HCT116 (cell line): Measurements from ENCODE around the gene STARD7. TPM values are rescaled to one million over a fixed set of nuclear protein-coding genes. Genes with fewer than 3 reads are reported as not detected.

Experiments
- ATAC-seq: fragments of 200-7000 bp; cut with Tn5 transposase; 2 replicates; pipeline ENCODE4 v1.9.1; 2020; ENCODE audit warnings: mild to moderate bottlenecking, moderate library complexity
- BruUV-seq: library from RNA; stranded (reverse); fragments of 400-500 nt; replicated peaks from 2 replicates; lab custom pipeline; 2021; lab: Mats Ljungman, UMichigan
- CTCF ChIA-PET: fragments of 300-600 bp; sonication (Branson Sonifier 250); formaldehyde crosslinking; loops from one replicate; lab custom pipeline; 2021; ENCODE audit warnings: antibody characterized with exemption; lab: Charles Lee
- POLR2A ChIA-PET: fragments of 300-600, 350-600 bp; sonication (Branson Sonifier 250); formaldehyde crosslinking; loops from one replicate; lab custom pipeline; 2021; ENCODE audit warnings: antibody characterized with exemption; lab: Charles Lee
- RAD21 ChIA-PET, 2 experiments: fragments of 300-600 bp; sonication (Branson Sonifier 250); formaldehyde crosslinking; loops; one replicate each; lab custom pipeline; 2023; ENCODE audit warnings: low total read pairs in 2 of 2; ENCODE audit not compliant: uncharacterized antibody in 2 of 2, unreplicated experiment in 2 of 2, low non-redundant PET in 1 of 2; lab: Charles Lee
- DNase-seq: peaks from one replicate; pipeline ENCODE4 v3.0.0-alpha.2; 2010; ENCODE audit warnings: low read depth, low spot score
- H2AFZ ChIP-seq: fragments of 200-600 bp; shearing (Covaris generic), sonication (generic); 2 replicates; pipeline ENCODE4 v1.6.1; 2017; ENCODE audit warnings: low read depth, mixed run types, mixed read lengths, antibody characterized with exemption, low read length; ENCODE audit not compliant: poor library complexity, severe bottlenecking
- H3K27ac ChIP-seq: 2 replicates; pipeline ENCODE4 v1.5.1; 2012; ENCODE audit warnings: low read depth, low read length
- H3K27me3 ChIP-seq: fragments of 200-600 bp; sonication (generic); 2 replicates; pipeline ENCODE4 v1.6.1; 2016; ENCODE audit warnings: mixed run types, low read length, mixed read lengths; ENCODE audit not compliant: insufficient read depth
- H3K36me3 ChIP-seq, 2 experiments: fragments of 200-500 bp in 1 of 2; fragments of 200-600 bp in 1 of 2; sonication (Bioruptor generic) in 1 of 2; sonication (generic) in 1 of 2; 2 replicates each; pipeline versions ENCODE4 v1.5.1 to v1.6.1; 2014 to 2016; ENCODE audit warnings: low read length in 2 of 2, inconsistent platforms in 1 of 2, mixed read lengths in 1 of 2, mixed run types in 1 of 2; ENCODE audit not compliant: insufficient read depth in 2 of 2, control insufficient read depth in 1 of 2
- H3K4me1 ChIP-seq, 2 experiments: fragments of 200-600 bp in 1 of 2; sonication (generic) in 1 of 2; 2 replicates each; pipeline versions ENCODE4 v1.5.1 to v1.6.1; 2012 to 2017; ENCODE audit warnings: low read length in 2 of 2, inconsistent platforms in 1 of 2, mild to moderate bottlenecking in 1 of 2, mixed read lengths in 1 of 2, mixed run types in 1 of 2, moderate library complexity in 1 of 2; ENCODE audit not compliant: insufficient read depth in 2 of 2, control insufficient read depth in 1 of 2
- H3K4me2 ChIP-seq: fragments of 200-600 bp; sonication (generic); 2 replicates; pipeline ENCODE4 v1.6.1; 2017; ENCODE audit warnings: mixed run types, low read length, mixed read lengths
- H3K4me3 ChIP-seq, 2 experiments: fragments of 200-600 bp in 1 of 2; sonication (generic) in 1 of 2; replicated peaks in 1 of 2; 2 replicates each; pipeline ENCODE4 v1.5.1; 2011 to 2016; ENCODE audit warnings: low read length in 2 of 2, control low read depth in 1 of 2, low read depth in 1 of 2, mild to moderate bottlenecking in 1 of 2, mixed read lengths in 1 of 2, mixed run types in 1 of 2
- H3K79me2 ChIP-seq: fragments of 200-600 bp; sonication (generic); 2 replicates; pipeline ENCODE4 v1.6.1; 2017; ENCODE audit warnings: mild to moderate bottlenecking, mixed run types, low read length, moderate library complexity, mixed read lengths; ENCODE audit not compliant: insufficient read depth
- H3K9ac ChIP-seq: fragments of 200-600 bp; sonication (generic); 2 replicates; pipeline ENCODE4 v1.6.1; 2016; ENCODE audit warnings: low read length, mixed read lengths
- H3K9me2 ChIP-seq: fragments of 200-600 bp; sonication (generic), shearing (Covaris generic); 2 replicates; pipeline ENCODE4 v1.6.1; 2017; ENCODE audit warnings: mixed run types, mild to moderate bottlenecking, moderate library complexity; ENCODE audit not compliant: insufficient read depth
- H3K9me3 ChIP-seq, 2 experiments: fragments of 200-500 bp in 1 of 2; fragments of 200-600 bp in 1 of 2; sonication (Bioruptor generic) in 1 of 2; sonication (generic) in 1 of 2; 2 replicates each; pipeline ENCODE4 v1.6.1; 2014 to 2017; ENCODE audit warnings: low read length in 2 of 2, mixed read lengths in 2 of 2, inconsistent platforms in 1 of 2, low read depth in 1 of 2, mild to moderate bottlenecking in 1 of 2, mixed run types in 1 of 2, moderate library complexity in 1 of 2; ENCODE audit not compliant: control insufficient read depth in 1 of 2, insufficient read depth in 1 of 2
- H4K20me1 ChIP-seq: fragments of 200-600 bp; sonication (generic), shearing (Covaris generic); 2 replicates; pipeline ENCODE4 v1.6.1; 2017; ENCODE audit warnings: mixed run types, mild to moderate bottlenecking, moderate library complexity; ENCODE audit not compliant: insufficient read depth
- CBX3 ChIP-seq: IDR thresholded peaks from 2 replicates; pipeline ENCODE4 v1.6.1; 2012; ENCODE audit warnings: low read depth
- RAD21 ChIP-seq: IDR thresholded peaks from 2 replicates; pipeline ENCODE4 v1.6.1; 2012; ENCODE audit warnings: low read depth, mild to moderate bottlenecking
- intact Hi-C: fragments of 100-400 bp; cut with micrococcal nuclease; formaldehyde crosslinking; loops from 2 replicates; pipeline ENCODE4 v1.10.0; 2022
- total RNA-seq: library from RNA; stranded (reverse); gene quantifications from one replicate; pipeline ENCODE4 v1.2.1, GENCODE V29; 2021; ENCODE audit not compliant: unreplicated experiment
- TF ChIP-seq, protein P1 (sequence below): IDR thresholded peaks from 2 replicates; pipeline ENCODE4 v1.6.1; 2012; ENCODE audit warnings: low read depth

The STARD7 gene
- total RNA-seq, 1 experiment from 2014 or later, result 160 TPM

DNA sequence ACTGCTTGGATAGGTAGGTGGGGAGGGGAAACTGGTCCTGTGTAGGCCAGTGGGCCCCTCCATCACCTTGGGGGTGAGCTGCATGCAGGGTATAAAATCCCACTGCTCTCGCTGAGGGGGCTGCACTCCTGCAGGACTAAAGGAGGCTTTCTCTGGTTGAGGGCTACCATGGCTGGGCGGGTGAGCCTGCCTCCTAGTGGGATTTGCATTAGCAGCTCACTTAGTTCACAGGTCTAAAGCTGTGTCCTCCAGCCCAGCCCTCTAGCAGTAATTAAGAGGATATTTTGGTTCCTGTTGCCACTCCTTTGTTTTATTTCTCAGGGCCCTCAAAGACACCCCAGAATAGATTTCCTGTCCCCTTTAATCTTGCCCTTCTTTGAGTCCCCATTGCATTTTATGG lies 32.6 kb upstream of the STARD7 start:
- Histone ChIP-seq H3K79me2 (no peaks in the 10 kb centered on the region), H3K4me2 (no peak overlapping the region), H3K9me2 (no peaks in the 10 kb centered on the region), H3K9me3 (no peaks in the 10 kb centered on the region), H2AFZ (no peak overlapping the region), H3K27ac (no peak overlapping the region), H3K4me3 (no peak overlapping the region), H3K36me3 (no peaks in the 10 kb centered on the region), H4K20me1 (no peaks in the 10 kb centered on the region), H3K27me3 (no peaks in the 10 kb centered on the region), H3K9ac (no peak overlapping the region), H3K4me1 (no peaks in the 10 kb centered on the region)
- DNase-seq (no peak), ATAC-seq (no peak)
- intact Hi-C loops, result no loop called here
- POLR2A ChIA-PET, result no interaction called here
- CTCF ChIA-PET, result no interaction called here
- BruUV-seq, result no TSS peak
- RAD21 ChIA-PET, result no interaction called here
- 0 out of 2 replicates have a peak, but pooled peaks have one; percentile 7 for TF ChIP-seq RAD21
- no peak for TF ChIP-seq CBX3

DNA sequence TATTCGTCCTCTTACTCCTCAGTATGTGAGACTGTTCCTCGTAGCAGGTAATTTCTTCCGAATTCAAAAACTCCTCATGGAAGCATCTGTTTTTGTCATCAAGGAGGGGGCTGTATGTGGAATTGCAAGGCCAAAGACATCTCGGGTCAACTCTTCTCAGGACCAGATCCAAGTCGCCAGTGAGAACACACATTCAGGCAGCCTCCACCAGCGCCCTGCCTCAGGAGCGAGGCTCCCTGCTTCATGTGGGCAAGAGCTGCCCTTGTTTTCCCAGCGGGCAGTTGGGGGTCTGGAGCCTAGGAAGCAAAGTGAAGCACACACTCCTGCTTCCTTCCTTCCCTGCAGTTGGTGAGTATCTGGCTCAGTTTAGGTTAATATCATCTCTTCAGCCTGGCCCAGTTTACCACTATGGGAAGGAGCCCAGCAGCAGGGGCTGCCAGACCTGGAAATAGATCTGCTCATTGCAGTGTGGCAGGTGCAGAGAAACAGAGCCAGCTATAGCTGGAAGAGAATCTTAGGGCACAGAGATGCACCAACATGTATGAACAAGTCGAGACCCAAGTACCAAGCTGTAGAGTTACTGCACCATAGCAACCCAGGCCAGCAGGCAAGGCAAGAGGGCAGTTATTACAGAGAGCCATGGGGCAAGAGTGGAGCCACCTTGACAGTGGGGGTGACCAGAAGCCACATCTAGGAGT lies 31.9 kb upstream of the STARD7 start:
- Histone ChIP-seq H3K27me3 (no peaks in the 10 kb centered on the region), H3K9me2 (no peaks in the 10 kb centered on the region), H3K79me2 (no peaks in the 10 kb centered on the region), H3K27ac (no peak overlapping the region), H3K4me1 (no peaks in the 10 kb centered on the region), H2AFZ (no peak overlapping the region), H3K36me3 (no peaks in the 10 kb centered on the region), H3K9me3 (no peaks in the 10 kb centered on the region), H4K20me1 (no peaks in the 10 kb centered on the region), H3K4me2 (no peak overlapping the region), H3K4me3 (no peak overlapping the region), H3K9ac (no peak overlapping the region)
- intact Hi-C loops, result no loop called here
- BruUV-seq, result no TSS peak
- TF ChIP-seq, protein P1, sequence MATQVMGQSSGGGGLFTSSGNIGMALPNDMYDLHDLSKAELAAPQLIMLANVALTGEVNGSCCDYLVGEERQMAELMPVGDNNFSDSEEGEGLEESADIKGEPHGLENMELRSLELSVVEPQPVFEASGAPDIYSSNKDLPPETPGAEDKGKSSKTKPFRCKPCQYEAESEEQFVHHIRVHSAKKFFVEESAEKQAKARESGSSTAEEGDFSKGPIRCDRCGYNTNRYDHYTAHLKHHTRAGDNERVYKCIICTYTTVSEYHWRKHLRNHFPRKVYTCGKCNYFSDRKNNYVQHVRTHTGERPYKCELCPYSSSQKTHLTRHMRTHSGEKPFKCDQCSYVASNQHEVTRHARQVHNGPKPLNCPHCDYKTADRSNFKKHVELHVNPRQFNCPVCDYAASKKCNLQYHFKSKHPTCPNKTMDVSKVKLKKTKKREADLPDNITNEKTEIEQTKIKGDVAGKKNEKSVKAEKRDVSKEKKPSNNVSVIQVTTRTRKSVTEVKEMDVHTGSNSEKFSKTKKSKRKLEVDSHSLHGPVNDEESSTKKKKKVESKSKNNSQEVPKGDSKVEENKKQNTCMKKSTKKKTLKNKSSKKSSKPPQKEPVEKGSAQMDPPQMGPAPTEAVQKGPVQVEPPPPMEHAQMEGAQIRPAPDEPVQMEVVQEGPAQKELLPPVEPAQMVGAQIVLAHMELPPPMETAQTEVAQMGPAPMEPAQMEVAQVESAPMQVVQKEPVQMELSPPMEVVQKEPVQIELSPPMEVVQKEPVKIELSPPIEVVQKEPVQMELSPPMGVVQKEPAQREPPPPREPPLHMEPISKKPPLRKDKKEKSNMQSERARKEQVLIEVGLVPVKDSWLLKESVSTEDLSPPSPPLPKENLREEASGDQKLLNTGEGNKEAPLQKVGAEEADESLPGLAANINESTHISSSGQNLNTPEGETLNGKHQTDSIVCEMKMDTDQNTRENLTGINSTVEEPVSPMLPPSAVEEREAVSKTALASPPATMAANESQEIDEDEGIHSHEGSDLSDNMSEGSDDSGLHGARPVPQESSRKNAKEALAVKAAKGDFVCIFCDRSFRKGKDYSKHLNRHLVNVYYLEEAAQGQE, result no peak
- ATAC-seq, result no peak
- RAD21 ChIA-PET, result no interaction called here
- POLR2A ChIA-PET, result no interaction called here
- no peak for DNase-seq
- CTCF ChIA-PET, result no interaction called here
